Psoas muscle (tissue), 8 donors: Measurements from ENCODE around the gene C14orf93. TPM values are rescaled to one million over a fixed set of nuclear protein-coding genes. Genes with fewer than 3 reads are reported as not detected.
"Not testable (repeated sequence)": the region's sequence is repeated elsewhere in the genome, so short reads cannot be mapped to it uniquely, and the experiment has no call there.

ENCODE experiments used
- ATAC-seq, 4 donors: fragments of 200-7000 bp; cut with Tn5 transposase; one replicate each; pipeline ENCODE4 v1.9.1; 2020; ENCODE audit warnings: moderate library complexity in 3 of 4, mild to moderate bottlenecking in 2 of 4
- DNase-seq, 2 donors: peaks; one replicate each; pipeline ENCODE4 v3.0.0-alpha.2; 2020
- H3K27ac ChIP-seq: fragments of 200-600 bp; one replicate; pipeline ENCODE4 v1.8.0; 2022
- H3K27me3 ChIP-seq, 3 donors: fragments of 200-600 bp in 1 of 3; one replicate each; pipeline versions ENCODE4 v1.6.1 to v1.8.0; 2013 to 2022; ENCODE audit warnings: low read length in 2 of 3, mild to moderate bottlenecking in 2 of 3, moderate library complexity in 1 of 3; ENCODE audit not compliant: insufficient read depth in 3 of 3
- H3K36me3 ChIP-seq, 2 donors: fragments of 200-600 bp in 1 of 2; one replicate each; pipeline versions ENCODE4 v1.6.1 to v1.8.0; 2013 to 2022; ENCODE audit warnings: low read depth in 1 of 2, mild to moderate bottlenecking in 1 of 2, moderate library complexity in 1 of 2; ENCODE audit not compliant: insufficient read depth in 1 of 2
- H3K4me1 ChIP-seq: fragments of 200-600 bp; one replicate; pipeline ENCODE4 v1.8.0; 2022
- H3K4me3 ChIP-seq: fragments of 200-600 bp; one replicate; pipeline ENCODE4 v1.8.0; 2022; ENCODE audit warnings: mild to moderate bottlenecking
- H3K9me3 ChIP-seq: fragments of 200-600 bp; one replicate; pipeline ENCODE4 v1.8.0; 2022
- WGBS, 3 donors: extraction: QIAGEN DNeasy Blood & Tissue Kit; methylation state at CpG; one replicate each; pipeline versions ENCODE4 v1.1.6 to v1.1.7; 2013; 5-methylcytosine and 5-hydroxymethylcytosine counted together
- intact Hi-C, 2 donors: fragments of 100-400 bp; cut with DNase I; formaldehyde crosslinking; loops; one replicate each; pipeline versions ENCODE4 v1.11.0 to v1.14.2; 2022
- polyA plus RNA-seq, 3 donors: library from polyadenylated mRNA; stranded (reverse); fragments of 200-250 nt; gene quantifications; one replicate each; pipeline ENCODE4 v1.2.3, GENCODE V29; 2013
- total RNA-seq, 4 donors: library from RNA; stranded (reverse); fragmentation: NEBNext Ultra II Directional in 2 of 4; extraction: Animal tissue kit (Norgen Biotek cat#: 25700) in 2 of 4; gene quantifications; one replicate each; pipeline versions ENCODE4 v1.2.1 to v1.2.4, GENCODE V29; 2021 to 2023
- TF ChIP-seq, protein P1 (sequence below): fragments of 200-600 bp; IDR thresholded peaks from one replicate; pipeline ENCODE4 v1.8.0; 2022; ENCODE audit warnings: antibody characterized with exemption
- donor health status: healthy with polysubstance abuse.
- donor health status: DM: no; HTN: no; CAD: no; lungs with moderate emphysema.
- donor health status: Bipolar disorder and iron deficiency.
- donor health status: healthy.
- donor health status: DM: yes; HTN: yes; CAD: no.
- donor health status: DM: no; HTN: no; CAD: no.
- donor health status: DM: no; HTN: no; CAD: no.
- donor health status: DM: yes; HTN: yes; CAD: no.

Gene C14orf93
- total and polyA plus RNA-seq, 7 donors: 1.7 to 5.1 (median 3.5) TPM

DNA sequence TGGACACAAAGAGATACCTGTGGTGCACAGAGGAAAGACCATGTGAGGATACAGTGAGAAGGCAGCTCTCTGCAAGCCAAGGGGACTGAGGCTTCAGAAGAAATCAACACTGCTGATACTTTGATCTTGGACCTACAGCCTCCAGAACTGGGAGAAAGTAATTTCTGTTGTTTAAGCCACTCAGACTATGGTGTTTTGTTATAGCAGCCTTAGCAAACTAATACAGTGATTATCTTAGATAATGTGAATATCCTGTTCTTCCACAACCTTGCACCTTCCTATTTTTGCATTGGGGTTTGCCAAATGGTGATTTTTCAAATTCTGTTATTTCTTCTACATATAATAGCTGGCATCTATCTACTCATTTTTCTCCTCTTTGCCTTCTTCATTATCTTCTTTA lies 8.2 kb upstream of the C14orf93 start:
- H3K4me1 ChIP-seq: no peaks in the 10 kb centered on the region
- TF ChIP-seq, protein P1, sequence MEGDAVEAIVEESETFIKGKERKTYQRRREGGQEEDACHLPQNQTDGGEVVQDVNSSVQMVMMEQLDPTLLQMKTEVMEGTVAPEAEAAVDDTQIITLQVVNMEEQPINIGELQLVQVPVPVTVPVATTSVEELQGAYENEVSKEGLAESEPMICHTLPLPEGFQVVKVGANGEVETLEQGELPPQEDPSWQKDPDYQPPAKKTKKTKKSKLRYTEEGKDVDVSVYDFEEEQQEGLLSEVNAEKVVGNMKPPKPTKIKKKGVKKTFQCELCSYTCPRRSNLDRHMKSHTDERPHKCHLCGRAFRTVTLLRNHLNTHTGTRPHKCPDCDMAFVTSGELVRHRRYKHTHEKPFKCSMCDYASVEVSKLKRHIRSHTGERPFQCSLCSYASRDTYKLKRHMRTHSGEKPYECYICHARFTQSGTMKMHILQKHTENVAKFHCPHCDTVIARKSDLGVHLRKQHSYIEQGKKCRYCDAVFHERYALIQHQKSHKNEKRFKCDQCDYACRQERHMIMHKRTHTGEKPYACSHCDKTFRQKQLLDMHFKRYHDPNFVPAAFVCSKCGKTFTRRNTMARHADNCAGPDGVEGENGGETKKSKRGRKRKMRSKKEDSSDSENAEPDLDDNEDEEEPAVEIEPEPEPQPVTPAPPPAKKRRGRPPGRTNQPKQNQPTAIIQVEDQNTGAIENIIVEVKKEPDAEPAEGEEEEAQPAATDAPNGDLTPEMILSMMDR: no peak
- ATAC-seq: no peak

DNA sequence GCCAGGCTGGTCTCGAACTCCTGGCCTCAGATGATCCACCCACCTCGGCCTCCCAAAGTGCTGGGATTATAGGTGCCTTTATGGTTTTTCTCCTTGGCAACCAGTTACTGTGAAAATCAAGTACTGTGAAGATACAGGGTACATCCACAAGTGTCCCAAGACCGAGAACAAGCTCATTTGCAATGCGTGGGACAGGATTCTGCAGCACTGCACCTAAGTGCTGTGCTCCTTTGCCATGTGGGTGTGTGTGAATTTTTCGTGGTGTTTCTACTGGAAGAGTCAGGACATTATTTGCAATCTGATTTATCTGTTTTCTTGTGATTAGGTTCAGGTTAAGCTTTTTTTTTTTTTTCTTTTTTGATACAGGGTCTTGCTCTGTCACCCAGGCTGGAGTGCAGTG lies 7.1 kb upstream of the C14orf93 start:
- no peaks in the 10 kb centered on the region for H3K9me3 ChIP-seq
- intact Hi-C loops: no loop called here
- ATAC-seq (no peak), DNase-seq (no peak)
- H3K4me1 ChIP-seq: no peaks in the 10 kb centered on the region
- no peak overlapping the region for H3K27ac ChIP-seq
- TF ChIP-seq, protein P1: no peak
- 80 to 90% (median 87%) methylated on average over 5 of the region's 5 CpGs for WGBS, 3 donors
- H3K4me3 ChIP-seq: no peak overlapping the region
- no peaks in the 10 kb centered on the region for H3K27me3 ChIP-seq
- no peaks in the 10 kb centered on the region for H3K36me3 ChIP-seq

More for the DNA sequence above, 8.2 kb upstream of the C14orf93 start:
- intact Hi-C loops: no loop called here
- H3K4me3 ChIP-seq: no peak overlapping the region
- H3K9me3 ChIP-seq: no peaks in the 10 kb centered on the region
- H3K27ac ChIP-seq: no peak overlapping the region
- peaks cover 0 to under 1% of the 10 kb centered on the region in 2 donors for H3K36me3 ChIP-seq
- H3K27me3 ChIP-seq: no peaks in the 10 kb centered on the region
- DNase-seq: no peak

DNA sequence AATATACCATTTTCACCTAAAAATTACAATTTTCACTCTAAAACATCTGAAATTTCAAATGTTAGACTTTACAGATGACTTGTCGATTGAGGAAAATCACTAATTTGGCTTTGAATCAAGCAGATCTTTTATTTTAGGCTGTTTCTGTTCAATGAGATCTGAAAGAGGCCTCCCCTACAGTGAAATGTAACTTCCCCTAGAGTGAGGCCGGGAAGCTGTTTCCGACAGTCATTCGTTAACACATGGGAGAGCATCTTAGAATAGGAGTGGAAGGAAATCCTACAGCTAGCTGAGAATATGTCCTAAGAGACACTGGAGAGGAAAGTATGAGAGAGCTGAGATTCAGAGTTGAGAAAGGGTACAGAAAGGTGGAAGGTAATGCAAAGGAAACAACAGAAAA lies 5.7 kb upstream of the C14orf93 start:
- ATAC-seq (no peak), DNase-seq (no peak)
- 72 to 83% (median 79%) methylated on average over 4 of the region's 4 CpGs for WGBS, 3 donors
- no peaks in the 10 kb centered on the region for H3K9me3 ChIP-seq
- no peak overlapping the region for H3K27ac ChIP-seq
- H3K4me3 ChIP-seq: no peak overlapping the region
- no peaks in the 10 kb centered on the region for H3K27me3 ChIP-seq
- TF ChIP-seq, protein P1: no peak
- intact Hi-C loops: no loop called here
- no peaks in the 10 kb centered on the region for H3K4me1 ChIP-seq
- H3K36me3 ChIP-seq: no peaks in the 10 kb centered on the region

DNA sequence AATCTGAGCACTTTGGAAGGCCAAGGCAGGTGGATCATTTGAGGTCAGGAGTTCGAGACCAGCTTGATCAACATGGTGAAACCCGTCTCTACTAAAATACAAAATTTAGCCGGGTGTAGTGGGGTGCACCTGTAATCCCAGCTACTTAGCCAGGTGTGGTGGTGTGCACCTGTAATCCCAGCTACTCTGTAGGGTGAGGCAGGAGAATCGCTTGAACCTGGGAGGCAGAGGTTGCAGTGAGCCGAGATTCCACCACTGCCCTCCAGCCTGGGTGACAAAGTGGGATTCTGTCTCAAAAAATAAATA lies 3.8 kb upstream of the C14orf93 start:
- WGBS, 3 donors: 87 to 93% (median 88%) methylated on average over 5 of the region's 5 CpGs
- H3K4me1 ChIP-seq, H3K9me3 ChIP-seq, ATAC-seq, intact Hi-C loops, H3K27me3 ChIP-seq, H3K36me3 ChIP-seq, DNase-seq, H3K4me3 ChIP-seq, H3K27ac ChIP-seq: not testable (repeated sequence)

DNA sequence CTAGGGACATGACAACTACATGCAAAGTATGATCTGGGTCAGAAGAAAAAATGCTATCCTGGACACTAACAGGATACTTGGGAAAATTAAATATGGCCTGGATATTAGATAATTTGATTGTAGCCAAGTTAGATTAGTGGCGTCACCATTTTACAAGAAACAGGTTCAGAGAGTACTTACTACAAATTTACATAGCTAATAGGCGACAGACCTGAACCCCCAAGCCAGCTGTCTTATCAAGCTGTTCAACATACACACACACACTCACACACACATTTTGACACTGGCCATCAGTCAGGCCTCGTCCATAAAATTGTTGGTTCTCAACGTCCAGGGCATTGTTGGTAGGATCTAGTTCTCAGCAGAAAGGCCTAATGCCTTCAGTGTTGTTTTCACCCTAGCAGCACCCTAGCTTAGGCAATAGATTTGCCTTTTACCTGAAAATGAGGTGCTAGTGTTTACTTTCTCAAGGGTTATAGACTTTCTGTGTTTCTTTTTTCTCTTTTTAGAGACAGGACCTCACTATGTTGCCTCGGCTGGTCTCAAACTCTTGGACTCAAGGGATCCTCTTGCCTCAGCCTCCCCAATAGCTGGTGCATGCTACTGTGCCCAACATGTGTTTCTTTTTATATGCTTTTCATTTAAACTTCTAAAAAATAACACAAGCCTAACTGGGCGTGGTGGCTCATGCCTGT lies 3.3 kb upstream of the C14orf93 start:
- Histone ChIP-seq H3K36me3 (no peaks in the 10 kb centered on the region), H3K9me3 (no peaks in the 10 kb centered on the region), H3K4me1 (peaks cover 9% of the 10 kb centered on the region), H3K4me3 (no peak overlapping the region), H3K27ac (no peak overlapping the region), H3K27me3 (no peaks in the 10 kb centered on the region)
- TF ChIP-seq, protein P1: no peak
- ATAC-seq: no peak
- intact Hi-C loops: no loop called here
- no peak for DNase-seq
- WGBS, 3 donors: 56 to 78% (median 72%) methylated on average over 6 of the region's 6 CpGs
